Thyroid gland (tissue), 4 donors: ENCODE results near the gene ZMPSTE24. TPM values are rescaled to one million over a fixed set of nuclear protein-coding genes. Genes with fewer than 3 reads are reported as not detected.
A peak's percentile ranks its signal among the peaks of the same experiment; 100 is the strongest.

Experiments
- DNase-seq, 2 donors: peaks; one replicate each; pipeline ENCODE4 v3.0.0-alpha.2; 2019
- H3K27ac ChIP-seq, 3 donors: fragments of 200-600 bp; sonication (generic); 1 replicate in 2 of 3; 2 replicates in 1 of 3; pipeline ENCODE4 v1.5.1; 2016 to 2019; ENCODE audit warnings: mild to moderate bottlenecking in 1 of 3, moderate library complexity in 1 of 3
- H3K27me3 ChIP-seq: fragments of 200-600 bp; sonication (generic); one replicate; pipeline ENCODE4 v1.5.1; 2019
- H3K36me3 ChIP-seq, 2 donors: fragments of 200-600 bp; sonication (generic); one replicate each; pipeline ENCODE4 v1.5.1; 2016 to 2019
- H3K4me1 ChIP-seq, 2 donors: fragments of 200-600 bp; sonication (generic); one replicate each; pipeline ENCODE4 v1.5.1; 2017 to 2019
- H3K4me3 ChIP-seq, 3 donors: fragments of 200-600 bp; sonication (generic); replicated peaks in 1 of 3; 1 replicate in 2 of 3; 2 replicates in 1 of 3; pipeline ENCODE4 v1.5.1; 2016; ENCODE audit warnings: mild to moderate bottlenecking in 1 of 3
- H3K9me3 ChIP-seq: fragments of 200-600 bp; sonication (generic); one replicate; pipeline ENCODE4 v1.5.1; 2017
- POLR2A ChIP-seq, 2 donors: fragments of 450-650 bp; IDR thresholded peaks; one replicate each; pipeline ENCODE4 v1.6.1; 2017; ENCODE audit warnings: antibody characterized with exemption in 2 of 2, mild to moderate bottlenecking in 2 of 2, moderate library complexity in 1 of 2
- WGBS, 2 donors: methylation state at CpG; one replicate each; pipeline ENCODE4 v1.1.5; 2017; 5-methylcytosine and 5-hydroxymethylcytosine counted together
- intact Hi-C: fragments of 100-400 bp; cut with DNase I; formaldehyde crosslinking; loops from one replicate; pipeline ENCODE4 v1.15.1; 2023
- total RNA-seq, 4 donors: library from RNA; depleted of rRNA; stranded (reverse); fragments of >200 nt; gene quantifications; one replicate each; pipeline ENCODE4 v1.2.3, GENCODE V29; 2016
- TF ChIP-seq, protein P1 (sequence below), 6 experiments: fragments of 200-600 bp in 3 of 6; fragments of 450-650 bp in 3 of 6; sonication (generic) in 3 of 6; IDR thresholded peaks; one replicate each; pipeline ENCODE4 v1.5.1; 2016 to 2019; ENCODE audit warnings: antibody characterized with exemption in 6 of 6, mild to moderate bottlenecking in 2 of 6, inconsistent platforms in 1 of 6, moderate library complexity in 1 of 6

ZMPSTE24 gene
- total RNA-seq, 4 donors from 2014 or later = 45.1 to 61.7 (median 56.7) TPM

DNA sequence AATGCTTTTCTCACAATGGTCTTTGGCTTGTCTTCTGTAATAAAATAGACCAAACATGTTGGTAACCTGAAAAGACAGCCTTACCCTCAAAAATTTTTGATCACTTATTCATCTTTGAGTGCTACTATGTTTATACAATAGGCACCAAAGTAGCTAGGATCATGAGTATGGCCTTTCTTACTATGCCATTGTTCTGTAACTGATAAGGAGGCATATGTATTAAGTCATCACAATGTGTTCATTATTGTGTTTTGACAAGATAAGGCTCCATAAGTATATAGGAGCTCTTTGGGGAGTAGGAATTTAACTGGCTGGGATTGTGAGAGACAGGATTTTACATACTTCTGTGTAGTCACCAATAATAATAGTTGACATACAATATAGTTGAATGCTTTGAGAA lies 9.6 kb upstream of the ZMPSTE24 start:
- DNase-seq = no peak
- Histone ChIP-seq H3K27me3 (no peaks in the 10 kb centered on the region), H3K27ac (no peak overlapping the region), H3K9me3 (no peaks in the 10 kb centered on the region), H3K4me3 (no peak overlapping the region), H3K36me3 (no peaks in the 10 kb centered on the region), H3K4me1 (peaks cover 0 to 6% of the 10 kb centered on the region in 2 donors)
- intact Hi-C loops = loop anchor here (10.0 kb wide), 1 partner anchor 74 kb away; no protein-coding TSS in a partner anchor
- TF ChIP-seq, protein P1, sequence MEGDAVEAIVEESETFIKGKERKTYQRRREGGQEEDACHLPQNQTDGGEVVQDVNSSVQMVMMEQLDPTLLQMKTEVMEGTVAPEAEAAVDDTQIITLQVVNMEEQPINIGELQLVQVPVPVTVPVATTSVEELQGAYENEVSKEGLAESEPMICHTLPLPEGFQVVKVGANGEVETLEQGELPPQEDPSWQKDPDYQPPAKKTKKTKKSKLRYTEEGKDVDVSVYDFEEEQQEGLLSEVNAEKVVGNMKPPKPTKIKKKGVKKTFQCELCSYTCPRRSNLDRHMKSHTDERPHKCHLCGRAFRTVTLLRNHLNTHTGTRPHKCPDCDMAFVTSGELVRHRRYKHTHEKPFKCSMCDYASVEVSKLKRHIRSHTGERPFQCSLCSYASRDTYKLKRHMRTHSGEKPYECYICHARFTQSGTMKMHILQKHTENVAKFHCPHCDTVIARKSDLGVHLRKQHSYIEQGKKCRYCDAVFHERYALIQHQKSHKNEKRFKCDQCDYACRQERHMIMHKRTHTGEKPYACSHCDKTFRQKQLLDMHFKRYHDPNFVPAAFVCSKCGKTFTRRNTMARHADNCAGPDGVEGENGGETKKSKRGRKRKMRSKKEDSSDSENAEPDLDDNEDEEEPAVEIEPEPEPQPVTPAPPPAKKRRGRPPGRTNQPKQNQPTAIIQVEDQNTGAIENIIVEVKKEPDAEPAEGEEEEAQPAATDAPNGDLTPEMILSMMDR (IDR thresholded peaks at IDR 0.05) = no peak
- no peak for TF ChIP-seq POLR2A (IDR thresholded peaks at IDR 0.05)

- Histone ChIP-seq H3K9me3 (no peaks in the 10 kb centered on the region), H3K4me3 (no peak overlapping the region), H3K27ac (no peak overlapping the region), H3K4me1 (peaks cover 0 to 7% of the 10 kb centered on the region in 2 donors), H3K36me3 (no peaks in the 10 kb centered on the region), H3K27me3 (no peaks in the 10 kb centered on the region)
- TF ChIP-seq, protein P1 (IDR thresholded peaks at IDR 0.05) = no peak
- TF ChIP-seq POLR2A (IDR thresholded peaks at IDR 0.05) = no peak
- 80 to 83% methylated on average over 4 of the region's 4 CpGs for WGBS, 2 donors
- intact Hi-C loops = no loop called here
- DNase-seq = no peak
Measured at GRCh38 chr1:40251456-40251855, 6.6 kb upstream of the ZMPSTE24 start.

DNA sequence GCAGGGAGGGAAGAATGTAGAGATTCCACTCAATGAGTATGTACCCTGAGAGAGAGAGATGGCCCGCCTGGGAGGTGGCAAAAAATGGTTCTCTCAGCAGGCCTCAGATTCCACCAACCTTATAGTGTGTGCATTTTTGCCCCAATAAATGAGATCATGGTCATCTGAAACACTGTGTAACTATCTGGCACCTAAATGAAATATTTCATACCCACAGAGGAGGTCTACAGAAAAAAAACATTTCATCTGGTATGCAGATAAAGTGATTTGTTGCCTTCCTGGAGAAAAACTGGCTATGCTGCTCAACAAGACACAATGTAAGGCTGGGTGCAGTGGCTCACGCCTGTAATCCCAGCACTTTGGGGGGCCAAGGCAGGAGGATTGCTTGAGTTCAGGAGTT lies 5.4 kb upstream of the ZMPSTE24 start:
- Histone ChIP-seq H3K27ac (no peak overlapping the region), H3K36me3 (no peaks in the 10 kb centered on the region), H3K4me3 (no peak overlapping the region), H3K9me3 (no peaks in the 10 kb centered on the region), H3K4me1 (peaks cover 0 to 11% of the 10 kb centered on the region in 2 donors), H3K27me3 (no peaks in the 10 kb centered on the region)
- TF ChIP-seq, protein P1 (IDR thresholded peaks at IDR 0.05) = no peak
- TF ChIP-seq POLR2A (IDR thresholded peaks at IDR 0.05) = no peak
- 89 to 92% methylated on average over 2 of the region's 2 CpGs for WGBS, 2 donors
- intact Hi-C loops = no loop called here
- no peak for DNase-seq

DNA sequence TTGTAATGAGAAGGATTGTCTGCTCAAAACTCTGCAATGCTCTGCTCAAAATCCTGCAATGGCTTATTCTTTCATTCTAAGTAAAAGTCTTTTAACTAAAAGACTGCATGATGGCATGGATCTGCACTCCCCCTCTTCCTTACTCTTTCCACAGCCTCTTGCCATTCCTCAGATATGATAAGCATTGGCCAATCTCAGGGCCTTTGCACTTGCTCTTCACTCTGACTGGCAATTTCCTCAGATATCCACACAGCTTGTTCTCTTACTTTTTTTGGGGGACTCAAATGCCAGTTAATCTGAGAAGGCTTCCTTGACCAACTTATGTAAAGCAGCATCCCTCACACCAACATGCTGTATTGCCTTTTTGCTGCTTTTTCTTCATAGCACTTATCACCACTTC lies 2.8 kb upstream of the ZMPSTE24 start:
- Histone ChIP-seq H3K27me3 (no peaks in the 10 kb centered on the region), H3K4me3 (no peak overlapping the region), H3K36me3 (no peaks in the 10 kb centered on the region), H3K9me3 (no peaks in the 10 kb centered on the region), H3K4me1 (peaks cover 7 to 21% of the 10 kb centered on the region in 2 donors), H3K27ac (no peak overlapping the region)
- no peak for DNase-seq
- TF ChIP-seq POLR2A (IDR thresholded peaks at IDR 0.05) = no peak
- TF ChIP-seq, protein P1 (IDR thresholded peaks at IDR 0.05) = no peak
- intact Hi-C loops = no loop called here

GRCh38 chr1:40256401-40257084 lies 1.5 kb upstream of the ZMPSTE24 start:
- Histone ChIP-seq H3K4me1 (peaks cover 7 to 21% of the 10 kb centered on the region in 2 donors), H3K36me3 (peaks cover 7 to 9% of the 10 kb centered on the region in 2 donors), H3K4me3 (peak overlapping the region in 1 of 3 donors; percentile 66), H3K27ac (no peak overlapping the region), H3K27me3 (no peaks in the 10 kb centered on the region), H3K9me3 (no peaks in the 10 kb centered on the region)
- no peak for DNase-seq
- WGBS, 2 donors = 68 to 72% methylated on average over 6 of the region's 6 CpGs
- intact Hi-C loops = no loop called here
- TF ChIP-seq, protein P1 (IDR thresholded peaks at IDR 0.05) = no peak
- no peak for TF ChIP-seq POLR2A (IDR thresholded peaks at IDR 0.05)
